ENCODE measurements around the gene SETBP1. TPM values are rescaled to one million over a fixed set of nuclear protein-coding genes. Genes with fewer than 3 reads are reported as not detected.

SETBP1 gene
- total and polyA plus RNA-seq, 2 of the 8 experiments (the other 6 are each of a cell fraction or from before 2014, with no cell fraction given): 2.0 to 6.5 TPM

DNA sequence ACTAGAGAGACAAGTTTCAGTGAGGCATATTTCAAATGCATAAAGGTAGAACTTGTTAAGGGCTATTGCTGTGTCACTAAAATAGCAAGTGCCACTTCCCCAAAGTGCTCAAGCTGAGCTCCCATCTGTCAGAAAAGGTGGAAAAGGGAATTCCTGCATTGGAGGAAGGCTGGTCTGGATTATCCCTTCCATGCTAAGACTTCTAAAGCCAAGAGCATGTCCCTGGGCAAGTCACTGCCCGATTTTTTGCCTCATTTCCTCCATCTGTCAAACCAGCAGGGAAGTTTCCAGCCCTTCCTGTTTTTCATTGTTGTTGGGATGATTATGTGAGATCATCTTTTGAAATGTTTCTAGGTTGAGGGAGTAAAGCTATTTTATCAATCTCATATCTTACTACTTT lies 175.5 kb downstream of the SETBP1 start:
- Histone ChIP-seq H3K56ac (replicated peaks; ENCODE audit: insufficient read length, low read depth, low read length) (no peak overlapping the region), H3K79me2 (ENCODE audit: control insufficient read depth in 1 of 2, insufficient read depth in 2 of 2, low read length in 2 of 2) (no peaks in the 10 kb centered on the region), H2BK20ac (ENCODE audit: low read length) (no peak overlapping the region), H3K23me2 (ENCODE audit: low read depth, low read length) (no peaks in the 10 kb centered on the region), H2BK15ac (ENCODE audit: low read length) (no peak overlapping the region), H3K79me1 (ENCODE audit: low read depth, low read length) (no peaks in the 10 kb centered on the region), H3K27ac (ENCODE audit: low read depth, low read length) (no peak overlapping the region), H4K91ac (replicated peaks; ENCODE audit: insufficient read length, low read length) (no peak overlapping the region), H2BK12ac (ENCODE audit: low read depth, low read length) (no peak overlapping the region), H3K9me3 (ENCODE audit: insufficient read depth in 2 of 2, low read depth in 1 of 2, low read length in 1 of 2) (no peaks in the 10 kb centered on the region), H3K23ac (ENCODE audit: insufficient read length) (no peak overlapping the region), H3K36me3 (ENCODE audit: control insufficient read depth in 2 of 4, insufficient read depth in 4 of 4, low read length in 3 of 4) (no peaks in the 10 kb centered on the region), H3K4me3 (ENCODE audit: extremely low read depth in 1 of 4, insufficient read depth in 2 of 4, low read depth in 3 of 4, low read length in 4 of 4) (no peak overlapping the region), H3K4me1 (replicated peaks in 1 of 4; ENCODE audit: control insufficient read depth in 3 of 4, insufficient read depth in 4 of 4, low read length in 3 of 4) (peaks cover 0 to 2% (median 0%) of the 10 kb centered on the region in 4 experiments; a peak in 1 of 7 replicates), H3K4ac (replicated peaks; ENCODE audit: insufficient read length, low read depth, low read length) (no peak overlapping the region), H2BK5ac (ENCODE audit: low read depth, low read length) (no peak overlapping the region), H3K27me3 (replicated peaks in 1 of 4; ENCODE audit: control insufficient read depth in 3 of 4, extremely low read depth in 1 of 4, insufficient read depth in 3 of 4, low read length in 3 of 4) (no peaks in the 10 kb centered on the region), H3K18ac (ENCODE audit: extremely low read depth, low read length) (no peak overlapping the region), H2BK120ac (replicated peaks; ENCODE audit: low read depth, low read length) (no peak overlapping the region), H4K5ac (ENCODE audit: insufficient read length, low read depth, low read length) (no peak overlapping the region), H3K14ac (ENCODE audit: insufficient read length) (no peak overlapping the region), H4K20me1 (replicated peaks in 1 of 2; ENCODE audit: control insufficient read depth in 1 of 2, insufficient read depth in 2 of 2, low read length in 2 of 2) (no peaks in the 10 kb centered on the region), H3K9ac (replicated peaks in 1 of 4; ENCODE audit: extremely low read depth in 1 of 4, low read depth in 3 of 4, low read length in 3 of 4) (no peak overlapping the region), H2AFZ (ENCODE audit: low read length) (no peak overlapping the region), H3K4me2 (ENCODE audit: insufficient read depth in 1 of 2, low read depth in 2 of 2, low read length in 2 of 2) (no peak overlapping the region), H4K8ac (ENCODE audit: extremely low read depth, insufficient read depth, low read length) (no peak overlapping the region), H2AK5ac (ENCODE audit: low read depth, low read length) (no peak overlapping the region)
- FAIRE-seq (no peak), DNase-seq (ENCODE audit: low read depth in 1 of 2, low spot score in 2 of 2) (no peak)
- ChIA-PET CTCF (ENCODE audit: partially characterized antibody) (interaction anchor here (0.6 kb wide), 1 partner anchor 684 kb away, joined by 4 read pairs; no protein-coding TSS in a partner anchor), POLR2A (ENCODE audit: partially characterized antibody) (no interaction called here)
- 100% methylated on average over 1 of the region's 1 CpG; no CpG with 5 or more reads in 1 of the 2 experiments for WGBS, 2 experiments (ENCODE audit: extremely low coverage in 1 of 2, insufficient coverage in 1 of 2, insufficient read length in 1 of 2, insufficient replicate concordance in 2 of 2, low coverage in 1 of 2, low lambda C conversion rate in 2 of 2, missing lambda C conversion rate in 1 of 2)
- no peak for TF ChIP-seq POLR2AphosphoS5 (IDR thresholded peaks at IDR 0.05; ENCODE audit: low read depth, low read length)
- no peak for TF ChIP-seq EGR1 (IDR thresholded peaks at IDR 0.05; ENCODE audit: borderline replicate concordance, low read depth, low read length)
- TF ChIP-seq NRF1 (IDR thresholded peaks at IDR 0.05; ENCODE audit: low read depth, low read length): no peak
- no peak for TF ChIP-seq KDM5A (IDR thresholded peaks at IDR 0.05; ENCODE audit: low read length)
- TF ChIP-seq POU5F1 (IDR thresholded peaks at IDR 0.05; ENCODE audit: low read depth, low read length): no peak
- TF ChIP-seq CHD2 (IDR thresholded peaks at IDR 0.05; ENCODE audit: low read length): no peak
- TF ChIP-seq BACH1 (IDR thresholded peaks at IDR 0.05; ENCODE audit: low read length): no peak
- TF ChIP-seq ZNF274 (IDR thresholded peaks at IDR 0.05; ENCODE audit: borderline replicate concordance, extremely low read depth, low read length): no peak
- no peak for TF ChIP-seq TCF12 (IDR thresholded peaks at IDR 0.05; ENCODE audit: low read depth, low read length)
- no peak for TF ChIP-seq SP4 (IDR thresholded peaks at IDR 0.05; ENCODE audit: low read length)
- TF ChIP-seq HDAC2 (IDR thresholded peaks at IDR 0.05; ENCODE audit: borderline replicate concordance in 1 of 2, low read depth in 2 of 2, low read length in 2 of 2): no peak
- TF ChIP-seq GTF2F1 (IDR thresholded peaks at IDR 0.05; ENCODE audit: borderline replicate concordance, low read depth, low read length): no peak
- TF ChIP-seq TAF7 (optimal IDR thresholded peaks at IDR 0.05; ENCODE audit: borderline replicate concordance, low read depth, low read length): no peak
- TF ChIP-seq RXRA (IDR thresholded peaks at IDR 0.05; ENCODE audit: insufficient read depth, low read depth, low read length): no peak
- TF ChIP-seq, protein P1, sequence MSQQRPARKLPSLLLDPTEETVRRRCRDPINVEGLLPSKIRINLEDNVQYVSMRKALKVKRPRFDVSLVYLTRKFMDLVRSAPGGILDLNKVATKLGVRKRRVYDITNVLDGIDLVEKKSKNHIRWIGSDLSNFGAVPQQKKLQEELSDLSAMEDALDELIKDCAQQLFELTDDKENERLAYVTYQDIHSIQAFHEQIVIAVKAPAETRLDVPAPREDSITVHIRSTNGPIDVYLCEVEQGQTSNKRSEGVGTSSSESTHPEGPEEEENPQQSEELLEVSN (IDR thresholded peaks at IDR 0.05): no peak

Measured in H1 (cell line).